OCI-LY3 (cell line): ENCODE results near the gene NFATC3.

Source experiments
- EZH2phosphoT487 ChIP-seq: fragments of 200-600 bp; shearing (Covaris generic); IDR thresholded peaks from 2 replicates; pipeline ENCODE4 v1.6.1; 2018; ENCODE audit warnings: antibody characterized with exemption, mixed run types, low read depth
- TF ChIP-seq, protein P1 (sequence below): fragments of 200-600, 300-600 bp; sonication (generic); IDR thresholded peaks from 2 replicates; pipeline ENCODE4 v1.5.1; 2014; ENCODE audit warnings: antibody characterized with exemption, low read length, low read depth

GRCh38 chr16:68049449-68049848 lies 35.7 kb upstream of the NFATC3 start:
- TF ChIP-seq, protein P1, sequence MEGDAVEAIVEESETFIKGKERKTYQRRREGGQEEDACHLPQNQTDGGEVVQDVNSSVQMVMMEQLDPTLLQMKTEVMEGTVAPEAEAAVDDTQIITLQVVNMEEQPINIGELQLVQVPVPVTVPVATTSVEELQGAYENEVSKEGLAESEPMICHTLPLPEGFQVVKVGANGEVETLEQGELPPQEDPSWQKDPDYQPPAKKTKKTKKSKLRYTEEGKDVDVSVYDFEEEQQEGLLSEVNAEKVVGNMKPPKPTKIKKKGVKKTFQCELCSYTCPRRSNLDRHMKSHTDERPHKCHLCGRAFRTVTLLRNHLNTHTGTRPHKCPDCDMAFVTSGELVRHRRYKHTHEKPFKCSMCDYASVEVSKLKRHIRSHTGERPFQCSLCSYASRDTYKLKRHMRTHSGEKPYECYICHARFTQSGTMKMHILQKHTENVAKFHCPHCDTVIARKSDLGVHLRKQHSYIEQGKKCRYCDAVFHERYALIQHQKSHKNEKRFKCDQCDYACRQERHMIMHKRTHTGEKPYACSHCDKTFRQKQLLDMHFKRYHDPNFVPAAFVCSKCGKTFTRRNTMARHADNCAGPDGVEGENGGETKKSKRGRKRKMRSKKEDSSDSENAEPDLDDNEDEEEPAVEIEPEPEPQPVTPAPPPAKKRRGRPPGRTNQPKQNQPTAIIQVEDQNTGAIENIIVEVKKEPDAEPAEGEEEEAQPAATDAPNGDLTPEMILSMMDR = no peak
- TF ChIP-seq EZH2phosphoT487 = no peak
